CD8-positive, alpha-beta memory T cell (primary cell): ENCODE measurements around the gene GABARAP. TPM values are rescaled to one million over a fixed set of nuclear protein-coding genes. Genes with fewer than 3 reads are reported as not detected.

Source experiments
- CTCF ChIA-PET: fragments of 350-600 bp; sonication (Branson Sonifier 250); formaldehyde crosslinking; loops from one replicate; lab custom pipeline; 2021; ENCODE audit warnings: antibody characterized with exemption; lab: Charles Lee
- POLR2A ChIA-PET: fragments of 350-600 bp; sonication (Branson Sonifier 250); formaldehyde crosslinking; loops from one replicate; lab custom pipeline; 2021; ENCODE audit warnings: antibody characterized with exemption; lab: Charles Lee
- DNase-seq, 5 donors: peaks; one replicate each; pipeline versions ENCODE4 v3.0.0 to v3.0.0-alpha.2; 2020 to 2022; ENCODE audit warnings: mixed read lengths in 1 of 5
- H3K27ac ChIP-seq: one replicate; pipeline ENCODE4 v1.7.0; 2013; ENCODE audit warnings: low read depth, mild to moderate bottlenecking, low read length, moderate library complexity
- H3K27me3 ChIP-seq: 2 replicates; pipeline ENCODE4 v1.7.0; 2013; ENCODE audit warnings: low read length, mild to moderate bottlenecking; ENCODE audit not compliant: insufficient read depth, poor library complexity, severe bottlenecking
- H3K36me3 ChIP-seq: 2 replicates; pipeline ENCODE4 v1.7.0; 2013; ENCODE audit warnings: mild to moderate bottlenecking, low read length, moderate library complexity; ENCODE audit not compliant: insufficient read depth
- H3K4me1 ChIP-seq: 2 replicates; pipeline ENCODE4 v1.7.0; 2013; ENCODE audit warnings: mild to moderate bottlenecking, low read length, moderate library complexity; ENCODE audit not compliant: insufficient read depth
- H3K4me3 ChIP-seq: 2 replicates; pipeline ENCODE4 v1.7.0; 2013; ENCODE audit warnings: mild to moderate bottlenecking, low read length
- H3K9me3 ChIP-seq: 2 replicates; pipeline ENCODE4 v1.7.0; 2013; ENCODE audit warnings: mild to moderate bottlenecking, low read length
- H3K27ac Mint-ChIP-seq, 8 donors: one replicate each; pipeline ENCODE4 v1.8.0; 2020 to 2021; ENCODE audit warnings: mixed read lengths in 8 of 8, mild to moderate bottlenecking in 6 of 8, inconsistent platforms in 3 of 8, moderate library complexity in 3 of 8
- H3K27me3 Mint-ChIP-seq, 2 donors: one replicate each; pipeline ENCODE4 v1.8.0; 2020 to 2021; ENCODE audit warnings: mixed read lengths in 2 of 2, mild to moderate bottlenecking in 1 of 2, moderate library complexity in 1 of 2
- H3K36me3 Mint-ChIP-seq, 3 donors: one replicate each; pipeline ENCODE4 v1.8.0; 2020 to 2021; ENCODE audit warnings: mixed read lengths in 3 of 3, inconsistent platforms in 1 of 3, mild to moderate bottlenecking in 1 of 3
- H3K4me1 Mint-ChIP-seq, 3 donors: one replicate each; pipeline ENCODE4 v1.8.0; 2020 to 2021; ENCODE audit warnings: mixed read lengths in 3 of 3, inconsistent platforms in 1 of 3, mild to moderate bottlenecking in 1 of 3
- H3K4me3 Mint-ChIP-seq, 7 donors: one replicate each; pipeline ENCODE4 v1.8.0; 2020 to 2021; ENCODE audit warnings: mixed read lengths in 7 of 7, mild to moderate bottlenecking in 6 of 7, moderate library complexity in 4 of 7, inconsistent platforms in 2 of 7
- H3K9me3 Mint-ChIP-seq, 5 donors: one replicate each; pipeline ENCODE4 v1.8.0; 2020 to 2022; ENCODE audit warnings: mixed read lengths in 5 of 5, mild to moderate bottlenecking in 3 of 5, moderate library complexity in 2 of 5, inconsistent platforms in 1 of 5
- polyA plus RNA-seq: library from polyadenylated mRNA; unstranded; fragments of 300-500 nt; fragmentation: Illumina TruSeq; gene quantifications from one replicate; pipeline ENCODE4 v1.2.3, GENCODE V29; 2021
- total RNA-seq, 2 experiments: library from RNA; stranded (reverse); gene quantifications; one replicate each; pipeline ENCODE4 v1.2.3, GENCODE V29; 2021

The GABARAP gene
- total and polyA plus RNA-seq, 3 experiments from 2014 or later, result 156 to 914 (median 165) TPM

GRCh38 chr17:7224661-7225111, 17.6 kb downstream of the GABARAP start:
- Mint-ChIP-seq H3K4me3 (no peak overlapping the region), H3K27ac (no peak overlapping the region), H3K9me3 (no peaks in the 10 kb centered on the region), H3K36me3 (peaks cover 0 to 84% (median 2%) of the 10 kb centered on the region in 3 donors), H3K27me3 (no peaks in the 10 kb centered on the region), H3K4me1 (peaks cover 15 to 24% (median 16%) of the 10 kb centered on the region in 3 donors)
- no peaks in the 10 kb centered on the region for H3K27me3 ChIP-seq
- H3K4me3 ChIP-seq, result no peak overlapping the region
- peak in 1 of 5 donors; percentile 41 for DNase-seq
- no peak overlapping the region for H3K27ac ChIP-seq
- H3K36me3 ChIP-seq, result peaks cover 52% of the 10 kb centered on the region
- H3K4me1 ChIP-seq, result peaks cover 15% of the 10 kb centered on the region
- ChIA-PET CTCF (no interaction called here), POLR2A (no interaction called here)
- H3K9me3 ChIP-seq, result no peaks in the 10 kb centered on the region

- no peaks in the 10 kb centered on the region for H3K27me3 ChIP-seq
- no peak overlapping the region for H3K27ac ChIP-seq
- Mint-ChIP-seq H3K4me1 (peaks cover 19 to 30% (median 21%) of the 10 kb centered on the region in 3 donors), H3K9me3 (no peaks in the 10 kb centered on the region), H3K4me3 (no peak overlapping the region), H3K27me3 (no peaks in the 10 kb centered on the region), H3K27ac (peak overlapping the region in 1 of 8 donors; percentile 1), H3K36me3 (peaks cover 0 to 79% (median 2%) of the 10 kb centered on the region in 3 donors)
- DNase-seq, result no peak
- no peak overlapping the region for H3K4me3 ChIP-seq
- H3K4me1 ChIP-seq, result peaks cover 20% of the 10 kb centered on the region
- H3K9me3 ChIP-seq, result no peaks in the 10 kb centered on the region
- POLR2A ChIA-PET, result interaction anchor here (1.1 kb wide), 1 partner anchor 10 kb away, joined by 3 read pairs; the partner anchor contains the start of gene DVL2
- peaks cover 47% of the 10 kb centered on the region for H3K36me3 ChIP-seq
- CTCF ChIA-PET, result no interaction called here
Measured at GRCh38 chr17:7224110-7224509, 18.1 kb downstream of the GABARAP start.

- no peaks in the 10 kb centered on the region for H3K27me3 Mint-ChIP-seq
- CTCF ChIA-PET, result no interaction called here
Measured at GRCh38 chr17:7223375-7223774, 18.9 kb downstream of the GABARAP start.

GRCh38 chr17:7222972-7223292, 19.3 kb downstream of the GABARAP start:
- peak overlapping the region in 1 of 7 donors; percentile 58 for H3K4me3 Mint-ChIP-seq
- H3K9me3 Mint-ChIP-seq, result no peaks in the 10 kb centered on the region
- no peak overlapping the region for H3K27ac ChIP-seq
- peaks cover 35% of the 10 kb centered on the region for H3K36me3 ChIP-seq
- peak overlapping the region in 1 of 8 donors; percentile 47 for H3K27ac Mint-ChIP-seq
- H3K9me3 ChIP-seq, result no peaks in the 10 kb centered on the region
- H3K27me3 Mint-ChIP-seq, result no peaks in the 10 kb centered on the region
- peaks cover 23 to 39% (median 27%) of the 10 kb centered on the region in 3 donors for H3K4me1 Mint-ChIP-seq
- H3K27me3 ChIP-seq, result no peaks in the 10 kb centered on the region
- POLR2A ChIA-PET, result interaction anchor here (0.8 to 1.1 kb wide), 2 partner anchors 11 to 14 kb away, joined by 3 read pairs; partner anchors contain the start of gene DVL2
- H3K4me1 ChIP-seq, result peaks cover 32% of the 10 kb centered on the region
- no peak for DNase-seq
- CTCF ChIA-PET, result interaction anchor here (4.7 kb wide), 1 partner anchor 12 kb away, joined by 20 read pairs; the partner anchor contains the start of gene DVL2
- H3K4me3 ChIP-seq, result no peak overlapping the region
- peaks cover 0 to 67% (median 2%) of the 10 kb centered on the region in 3 donors for H3K36me3 Mint-ChIP-seq

More at GRCh38 chr17:7223375-7223774, 18.9 kb downstream of the GABARAP start:
- no peaks in the 10 kb centered on the region for H3K9me3 ChIP-seq
- H3K4me1 Mint-ChIP-seq, result peaks cover 21 to 38% (median 26%) of the 10 kb centered on the region in 3 donors
- no peaks in the 10 kb centered on the region for H3K9me3 Mint-ChIP-seq
- DNase-seq, result peak in 1 of 5 donors; percentile 30
- H3K36me3 ChIP-seq, result peaks cover 39% of the 10 kb centered on the region
- peak overlapping the region in 4 of 8 donors; percentile 5 to 92 (median 46) for H3K27ac Mint-ChIP-seq
- H3K4me3 ChIP-seq, result no peak overlapping the region
- H3K4me1 ChIP-seq, result peaks cover 27% of the 10 kb centered on the region
- H3K27ac ChIP-seq, result no peak overlapping the region
- POLR2A ChIA-PET, result interaction anchor here (0.8 to 1.1 kb wide), 2 partner anchors 11 to 14 kb away, joined by 3 read pairs; partner anchors contain the start of gene DVL2
- no peaks in the 10 kb centered on the region for H3K27me3 ChIP-seq
- H3K4me3 Mint-ChIP-seq, result peak overlapping the region in 1 of 7 donors; percentile 58
- peaks cover 0 to 72% (median 2%) of the 10 kb centered on the region in 3 donors for H3K36me3 Mint-ChIP-seq

GRCh38 chr17:7222093-7222971, 19.9 kb downstream of the GABARAP start:
- Histone ChIP-seq H3K36me3 (peaks cover 32% of the 10 kb centered on the region), H3K4me1 (peaks cover 36% of the 10 kb centered on the region)

GRCh38 chr17:7221278-7222092, 20.8 kb downstream of the GABARAP start:
- no peaks in the 10 kb centered on the region for H3K27me3 ChIP-seq
- Mint-ChIP-seq H3K4me3 (peak overlapping the region; percentile 74 to 96 (median 93)), H3K27me3 (no peaks in the 10 kb centered on the region), H3K36me3 (peaks cover 0 to 55% (median 2%) of the 10 kb centered on the region in 3 donors), H3K9me3 (no peaks in the 10 kb centered on the region), H3K4me1 (peaks cover 28 to 47% (median 34%) of the 10 kb centered on the region in 3 donors), H3K27ac (peak overlapping the region in 7 of 8 donors; percentile 81 to 98 (median 93))
- no peak for DNase-seq
- ChIA-PET CTCF (interaction anchor here (0.8 to 4.7 kb wide), 9 partner anchors 13 to 339 kb away, joined by 3 to 23 read pairs (median 5); partner anchors contain the start of genes DVL2 and SLC2A4), POLR2A (interaction anchor here (1.0 to 3.1 kb wide), 4 partner anchors 13 to 21 kb away, joined by 5 to 31 read pairs (median 10); partner anchors contain the start of genes DVL2, GABARAP and PHF23)
- H3K27ac ChIP-seq, result no peak overlapping the region
- H3K9me3 ChIP-seq, result no peaks in the 10 kb centered on the region
- no peak overlapping the region for H3K4me3 ChIP-seq
- peaks cover 42% of the 10 kb centered on the region for H3K4me1 ChIP-seq
- peaks cover 25% of the 10 kb centered on the region for H3K36me3 ChIP-seq

More at GRCh38 chr17:7222093-7222971, 19.9 kb downstream of the GABARAP start:
- Mint-ChIP-seq H3K4me1 (peaks cover 26 to 43% (median 30%) of the 10 kb centered on the region in 3 donors), H3K36me3 (peaks cover 0 to 63% (median 2%) of the 10 kb centered on the region in 3 donors), H3K27ac (peak overlapping the region in 5 of 8 donors; percentile 17 to 97 (median 66)), H3K4me3 (peak overlapping the region in 2 of 7 donors; percentile 44 to 58), H3K27me3 (no peaks in the 10 kb centered on the region), H3K9me3 (no peaks in the 10 kb centered on the region)
- ChIA-PET CTCF (interaction anchor here (1.0 to 4.7 kb wide), 2 partner anchors 13 to 74 kb away, joined by 5 to 20 read pairs; partner anchors contain the start of gene DVL2), POLR2A (interaction anchor here (2.1 kb wide), 1 partner anchor 20 kb away, joined by 13 read pairs; the partner anchor contains the start of gene GABARAP)
- Histone ChIP-seq H3K27me3 (no peaks in the 10 kb centered on the region), H3K4me3 (no peak overlapping the region), H3K27ac (no peak overlapping the region), H3K9me3 (no peaks in the 10 kb centered on the region)
- DNase-seq, result peak in 1 of 5 donors; percentile 39
